H1 (cell line): ENCODE results near the gene KMT5C. TPM values are rescaled to one million over a fixed set of nuclear protein-coding genes. Genes with fewer than 3 reads are reported as not detected.

Source experiments
- CTCF ChIA-PET: fragments of 300-600 bp; sonication (Branson Sonifier 250); formaldehyde crosslinking; loops from one replicate; lab custom pipeline; 2021; ENCODE audit not compliant: partially characterized antibody; lab: Charles Lee
- POLR2A ChIA-PET: fragments of 300-600 bp; sonication (Branson Sonifier 250); formaldehyde crosslinking; loops from one replicate; lab custom pipeline; 2021; ENCODE audit warnings: inconsistent platforms; ENCODE audit not compliant: partially characterized antibody; lab: Charles Lee
- DNase-seq, 2 experiments: peaks; one replicate each; pipeline versions ENCODE4 v3.0.0 to v3.0.0-alpha.2; 2010 to 2022; ENCODE audit warnings: low spot score in 2 of 2, low read depth in 1 of 2, mixed read lengths in 1 of 2
- FAIRE-seq: peaks from 2 replicates; lab custom pipeline; 2011; peaks lifted over from hg19 to GRCh38; lab: Jason Lieb, UNC
- H2AFZ ChIP-seq: 2 replicates; pipeline ENCODE4 v1.8.1; 2012; ENCODE audit warnings: low read length, inconsistent platforms
- H2AK5ac ChIP-seq: 2 replicates; pipeline ENCODE4 v1.6.1; 2013; ENCODE audit warnings: low read depth, low read length
- H2BK120ac ChIP-seq: replicated peaks from 2 replicates; pipeline ENCODE3; 2013; ENCODE audit warnings: low read depth, low read length, inconsistent platforms
- H2BK12ac ChIP-seq: 2 replicates; pipeline ENCODE4 v1.6.1; 2013; ENCODE audit warnings: low read depth, low read length
- H2BK15ac ChIP-seq: 2 replicates; pipeline ENCODE4 v1.6.1; 2013; ENCODE audit warnings: low read length
- H2BK20ac ChIP-seq: 2 replicates; pipeline ENCODE4 v1.6.1; 2013; ENCODE audit warnings: low read length
- H2BK5ac ChIP-seq: 2 replicates; pipeline ENCODE4 v1.6.1; 2013; ENCODE audit warnings: low read depth, low read length
- H3K14ac ChIP-seq: 2 replicates; pipeline ENCODE4 v1.6.1; 2013; ENCODE audit warnings: inconsistent platforms; ENCODE audit not compliant: insufficient read length
- H3K18ac ChIP-seq: 2 replicates; pipeline ENCODE4 v1.6.1; 2013; ENCODE audit warnings: low read length; ENCODE audit errors: extremely low read depth
- H3K23ac ChIP-seq: 2 replicates; pipeline ENCODE4 v1.6.1; 2013; ENCODE audit warnings: inconsistent platforms; ENCODE audit not compliant: insufficient read length
- H3K23me2 ChIP-seq: 2 replicates; pipeline ENCODE4 v1.6.1; 2013; ENCODE audit warnings: low read depth, low read length
- H3K27ac ChIP-seq: 2 replicates; pipeline ENCODE4 v1.6.1; 2011; ENCODE audit warnings: low read depth, low read length, inconsistent platforms
- H3K27me3 ChIP-seq, 4 experiments: replicated peaks in 1 of 4; 1 replicate in 1 of 4; 2 replicates in 3 of 4; pipeline versions ENCODE4 v1.6.1 to v1.8.1; 2011 to 2013; ENCODE audit warnings: low read length in 3 of 4, mild to moderate bottlenecking in 3 of 4, inconsistent platforms in 2 of 4, mixed read lengths in 2 of 4, moderate library complexity in 1 of 4; ENCODE audit not compliant: control insufficient read depth in 3 of 4, insufficient read depth in 3 of 4; ENCODE audit errors: extremely low read depth in 1 of 4
- H3K36me3 ChIP-seq, 4 experiments: 2 replicates each; pipeline versions ENCODE4 v1.6.1 to v1.8.1; 2011 to 2013; ENCODE audit warnings: mild to moderate bottlenecking in 4 of 4, low read length in 3 of 4, moderate library complexity in 2 of 4, control low read depth in 1 of 4, inconsistent platforms in 1 of 4; ENCODE audit not compliant: insufficient read depth in 4 of 4, control insufficient read depth in 2 of 4
- H3K4ac ChIP-seq: replicated peaks from 2 replicates; pipeline ENCODE3; 2013; ENCODE audit warnings: low read length, low read depth, mixed read lengths, inconsistent platforms; ENCODE audit not compliant: insufficient read length
- H3K4me1 ChIP-seq, 4 experiments: replicated peaks in 1 of 4; 1 replicate in 1 of 4; 2 replicates in 3 of 4; pipeline versions ENCODE4 v1.6.1 to v1.8.1; 2011 to 2013; ENCODE audit warnings: low read length in 3 of 4, inconsistent platforms in 2 of 4, mixed read lengths in 1 of 4; ENCODE audit not compliant: insufficient read depth in 4 of 4, control insufficient read depth in 3 of 4
- H3K4me2 ChIP-seq, 2 experiments: 2 replicates each; pipeline versions ENCODE4 v1.6.1 to v1.8.1; 2011 to 2013; ENCODE audit warnings: low read depth in 2 of 2, low read length in 2 of 2, control low read depth in 1 of 2, inconsistent platforms in 1 of 2, mild to moderate bottlenecking in 1 of 2; ENCODE audit not compliant: insufficient read depth in 1 of 2
- H3K4me3 ChIP-seq, 4 experiments: fragments of 200-600, 300-600 bp in 1 of 4; sonication (generic), shearing (Covaris generic), sonication (Bioruptor Twin) in 1 of 4; 2 replicates each; pipeline versions ENCODE4 v1.5.1 to v1.8.1; 2011 to 2016; ENCODE audit warnings: low read length in 4 of 4, low read depth in 3 of 4, control low read depth in 2 of 4, inconsistent platforms in 2 of 4, mild to moderate bottlenecking in 2 of 4, mixed read lengths in 1 of 4, moderate library complexity in 1 of 4; ENCODE audit not compliant: insufficient read depth in 2 of 4; ENCODE audit errors: extremely low read depth in 1 of 4
- H3K56ac ChIP-seq: replicated peaks from 2 replicates; pipeline ENCODE3; 2013; ENCODE audit warnings: low read depth, mild to moderate bottlenecking, mixed read lengths, low read length, inconsistent platforms; ENCODE audit not compliant: insufficient read length
- H3K79me1 ChIP-seq: 2 replicates; pipeline ENCODE4 v1.6.1; 2013; ENCODE audit warnings: low read depth, low read length, control low read depth
- H3K79me2 ChIP-seq, 2 experiments: 2 replicates each; pipeline versions ENCODE4 v1.6.1 to v1.8.1; 2012 to 2013; ENCODE audit warnings: low read length in 2 of 2, mild to moderate bottlenecking in 2 of 2, inconsistent platforms in 1 of 2; ENCODE audit not compliant: insufficient read depth in 2 of 2, control insufficient read depth in 1 of 2
- H3K9ac ChIP-seq, 4 experiments: replicated peaks in 1 of 4; 1 replicate in 1 of 4; 2 replicates in 3 of 4; pipeline versions ENCODE4 v1.6.1 to v1.8.1; 2011 to 2013; ENCODE audit warnings: low read depth in 3 of 4, low read length in 3 of 4, control low read depth in 2 of 4, mild to moderate bottlenecking in 2 of 4, moderate library complexity in 2 of 4, inconsistent platforms in 1 of 4; ENCODE audit errors: extremely low read depth in 1 of 4
- H3K9me3 ChIP-seq, 2 experiments: 2 replicates each; pipeline versions ENCODE4 v1.6.1 to v1.8.1; 2012 to 2013; ENCODE audit warnings: mild to moderate bottlenecking in 2 of 2, moderate library complexity in 2 of 2, control low read depth in 1 of 2, inconsistent platforms in 1 of 2, low read depth in 1 of 2, low read length in 1 of 2, mixed read lengths in 1 of 2; ENCODE audit not compliant: insufficient read depth in 2 of 2
- H4K20me1 ChIP-seq, 2 experiments: replicated peaks in 1 of 2; 2 replicates each; pipeline versions ENCODE3 to v1.8.1; 2011 to 2013; ENCODE audit warnings: inconsistent platforms in 2 of 2, low read length in 2 of 2, mild to moderate bottlenecking in 1 of 2; ENCODE audit not compliant: insufficient read depth in 2 of 2, control insufficient read depth in 1 of 2
- H4K5ac ChIP-seq: 2 replicates; pipeline ENCODE4 v1.6.1; 2013; ENCODE audit warnings: low read length, low read depth, mixed read lengths, inconsistent platforms; ENCODE audit not compliant: insufficient read length
- H4K8ac ChIP-seq: 2 replicates; pipeline ENCODE4 v1.8.0; 2013; ENCODE audit warnings: mild to moderate bottlenecking, moderate library complexity, low read length, inconsistent platforms; ENCODE audit not compliant: insufficient read depth; ENCODE audit errors: extremely low read depth
- H4K91ac ChIP-seq: replicated peaks from 2 replicates; pipeline ENCODE3; 2013; ENCODE audit warnings: low read length, mixed read lengths, inconsistent platforms; ENCODE audit not compliant: insufficient read length
- SIN3A ChIP-seq, 2 experiments: IDR thresholded peaks in 1 of 2; conservative IDR thresholded peaks in 1 of 2; 2 replicates each; pipeline ENCODE4 v1.6.1; 2011 to 2012; ENCODE audit warnings: low read length in 2 of 2, improper control_type of control experiment in 1 of 2, low read depth in 1 of 2, mild to moderate bottlenecking in 1 of 2
- SIRT6 ChIP-seq: IDR thresholded peaks from one replicate; pipeline ENCODE4 v1.7.1; 2012; ENCODE audit warnings: low read length, inconsistent platforms
- WGBS, 2 experiments: shearing (Covaris generic) in 1 of 2; methylation state at CpG; one replicate each; pipeline versions ENCODE4 v1.1.6 to v1.1.7; 2013 to 2015; ENCODE audit warnings: low lambda C conversion rate in 2 of 2, mixed read lengths in 2 of 2, inconsistent platforms in 1 of 2, low coverage in 1 of 2, missing lambda C conversion rate in 1 of 2; ENCODE audit not compliant: insufficient replicate concordance in 2 of 2, insufficient coverage in 1 of 2, insufficient read length in 1 of 2; ENCODE audit errors: extremely low coverage in 1 of 2, missing lambda C conversion rate in 1 of 2; 5-methylcytosine and 5-hydroxymethylcytosine counted together
- polyA plus RNA-seq, 7 experiments: library from polyadenylated mRNA; depleted of rRNA in 3 of 7; stranded (reverse) in 5 of 7; unstranded in 2 of 7; fragments of >200 nt in 5 of 7; fragments of 200-250 nt in 2 of 7; gene quantifications; 1 replicate in 5 of 7; 2 replicates in 1 of 7; 4 replicates in 1 of 7; pipeline versions ENCODE4 v1.2.1 to v1.2.3, GENCODE V29; 2011 to 2013; ENCODE audit warnings: missing spikeins in 2 of 7, mixed read lengths in 2 of 7
- total RNA-seq: library from RNA; stranded (reverse); fragmentation: NEBNext Ultra II Directional; extraction: Animal tissue kit (Norgen Biotek cat#: 25700); gene quantifications from 2 replicates; pipeline ENCODE4 v1.2.1, GENCODE V29; 2021

The KMT5C gene
- total and polyA plus RNA-seq, 2 of the 8 experiments (the other 6 are each of a cell fraction or from before 2014, with no cell fraction given) = 24.9 to 31.5 TPM

DNA sequence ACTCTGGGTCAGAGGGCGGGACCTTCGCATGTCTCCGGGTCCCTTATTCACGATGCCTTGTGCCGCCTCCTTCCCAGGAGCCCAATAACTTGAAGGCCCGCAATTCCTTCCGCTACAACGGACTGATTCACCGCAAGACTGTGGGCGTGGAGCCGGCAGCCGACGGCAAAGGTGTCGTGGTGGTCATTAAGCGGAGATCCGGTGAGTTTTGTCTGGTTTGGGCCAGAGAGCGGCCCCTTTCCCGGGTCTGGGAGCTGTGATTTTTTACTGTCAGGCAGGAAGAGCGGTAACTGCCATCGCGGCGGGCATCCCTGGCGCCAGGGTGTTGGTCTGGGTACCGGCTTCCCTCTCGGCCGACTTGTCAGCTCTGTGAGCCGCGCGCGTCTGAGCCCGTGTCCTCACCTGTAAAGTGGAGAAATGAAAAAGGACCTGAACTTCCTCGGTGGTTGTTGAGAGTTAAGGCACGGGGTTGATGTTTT, 46.9 kb downstream of the KMT5C start:
- WGBS, 2 experiments = 12% methylated on average over 33 of the region's 33 CpGs; no CpG with 5 or more reads in 1 of the 2 experiments
- Histone ChIP-seq H4K91ac (peak overlapping the region; percentile 25), H3K4me2 (peak overlapping the region; percentile 87 to 95), H3K27me3 (peaks cover 0 to 6% (median 3%) of the 10 kb centered on the region in 4 experiments; a peak in 3 of 7 replicates), H2AFZ (no peak overlapping the region)
- ChIA-PET POLR2A (interaction anchor here (0.7 to 26.7 kb wide), 18 partner anchors 10 to 268 kb away, joined by 3 to 874 read pairs (median 4); partner anchors contain the start of genes HSPBP1, IL11, KMT5C and TMEM190), CTCF (interaction anchor here (0.9 to 6.1 kb wide), 4 partner anchors 16 to 84 kb away, joined by 3 to 39 read pairs (median 8); no protein-coding TSS in a partner anchor)
- no peak for FAIRE-seq
- TF ChIP-seq SIN3A (conservative IDR thresholded peaks at IDR 0.05 in 1 of 2, IDR thresholded peaks at IDR 0.05 in 1 of 2; ENCODE audit: low read depth in 1 of 2, low read length in 2 of 2) (0 out of 4 replicates have a peak, but pooled peaks of 1 of the 2 experiments have one; percentile 37), SIRT6 (no peak)
- TF ChIP-seq, all 59 proteins: peak for 1
- peaks cover 17 to 27% of the 10 kb centered on the region in 2 experiments; a peak in 3 of 4 replicates for H3K79me2 ChIP-seq
- no peak overlapping the region for H2BK15ac ChIP-seq
- H3K36me3 ChIP-seq = peaks cover 23 to 35% (median 26%) of the 10 kb centered on the region in 4 experiments
- no peak overlapping the region for H2BK20ac ChIP-seq
- no peak overlapping the region for H3K27ac ChIP-seq
- H4K8ac ChIP-seq = no peak overlapping the region
- peak overlapping the region; percentile 65 to 92 (median 77) for H3K9ac ChIP-seq
- no peak overlapping the region for H3K14ac ChIP-seq
- peaks cover 30% of the 10 kb centered on the region for H3K23me2 ChIP-seq
- peaks cover 25 to 50% of the 10 kb centered on the region in 2 experiments for H4K20me1 ChIP-seq
- H3K56ac ChIP-seq = peak overlapping the region; percentile 35
- peak overlapping the region; percentile 37 for H4K5ac ChIP-seq
- peaks cover 0 to 50% (median 40%) of the 10 kb centered on the region in 4 experiments; a peak in 6 of 7 replicates for H3K4me1 ChIP-seq
- H3K4ac ChIP-seq = no peak overlapping the region
- H3K9me3 ChIP-seq = no peaks in the 10 kb centered on the region
- H2AK5ac ChIP-seq = no peak overlapping the region
- no peak overlapping the region for H3K18ac ChIP-seq
- peak overlapping the region; percentile 89 to 97 (median 94) for H3K4me3 ChIP-seq
- no peak overlapping the region for H2BK12ac ChIP-seq
- peak overlapping the region; percentile 85 for H2BK5ac ChIP-seq
- no peak for DNase-seq
- H3K23ac ChIP-seq = no peak overlapping the region
- H3K79me1 ChIP-seq = peaks cover 33% of the 10 kb centered on the region
- H2BK120ac ChIP-seq = no peak overlapping the region
